A673 (cell line): ENCODE results near the gene NCK1. TPM values are rescaled to one million over a fixed set of nuclear protein-coding genes. Genes with fewer than 3 reads are reported as not detected.

Source experiments
- BruUV-seq: library from RNA; stranded (reverse); fragments of 400-500 nt; replicated peaks from 2 replicates; lab custom pipeline; 2021; lab: Mats Ljungman, UMichigan
- CTCF ChIA-PET: fragments of 300-600 bp; sonication (Branson Sonifier 250); formaldehyde crosslinking; loops from one replicate; lab custom pipeline; 2022; ENCODE audit warnings: antibody characterized with exemption; lab: Charles Lee
- POLR2A ChIA-PET: fragments of 300-600 bp; sonication (Branson Sonifier 250); formaldehyde crosslinking; loops from one replicate; lab custom pipeline; 2022; ENCODE audit warnings: antibody characterized with exemption; ENCODE audit not compliant: low non-redundant PET; lab: Charles Lee
- DNase-seq: peaks from one replicate; pipeline ENCODE4 v3.0.0-alpha.2; 2015; ENCODE audit warnings: low spot score
- H3K27ac ChIP-seq: fragments of 200-600 bp; sonication (generic); 2 replicates; pipeline ENCODE4 v1.5.1; 2016; ENCODE audit warnings: mixed run types, low read depth, mild to moderate bottlenecking, mixed read lengths, antibody characterized with exemption, low read length; ENCODE audit not compliant: poor library complexity, severe bottlenecking
- H3K27me3 ChIP-seq: fragments of 200-600 bp; sonication (generic); replicated peaks from 2 replicates; pipeline ENCODE4 v1.6.1; 2017; ENCODE audit warnings: mixed run types, low read depth, mild to moderate bottlenecking, mixed read lengths, antibody characterized with exemption, low read length; ENCODE audit not compliant: insufficient read depth, poor library complexity
- H3K36me3 ChIP-seq: fragments of 200-600 bp; sonication (generic); 2 replicates; pipeline ENCODE4 v1.6.1; 2016; ENCODE audit warnings: mixed run types, mild to moderate bottlenecking, mixed read lengths, antibody characterized with exemption, low read length; ENCODE audit not compliant: insufficient read depth, poor library complexity, severe bottlenecking
- H3K4me1 ChIP-seq: fragments of 200-600 bp; sonication (generic); 2 replicates; pipeline ENCODE4 v1.6.1; 2017; ENCODE audit warnings: mixed run types, mild to moderate bottlenecking, mixed read lengths, antibody characterized with exemption, low read length; ENCODE audit not compliant: insufficient read depth, poor library complexity, severe bottlenecking
- H3K4me3 ChIP-seq: fragments of 200-600 bp; sonication (generic); 2 replicates; pipeline ENCODE4 v1.5.1; 2016; ENCODE audit warnings: low read depth, mixed run types, mild to moderate bottlenecking, mixed read lengths, low read length; ENCODE audit not compliant: poor library complexity, severe bottlenecking
- H3K9me3 ChIP-seq: fragments of 200-600 bp; sonication (generic); 2 replicates; pipeline ENCODE4 v1.6.1; 2016; ENCODE audit warnings: mixed run types, low read depth, mild to moderate bottlenecking, mixed read lengths, antibody characterized with exemption, low read length; ENCODE audit not compliant: poor library complexity, severe bottlenecking
- CTCF ChIP-seq: fragments of 300-800, 200-600 bp; sonication (generic); conservative IDR thresholded peaks from 2 replicates; pipeline ENCODE4 v1.5.1; 2017; ENCODE audit warnings: low read depth, mild to moderate bottlenecking, antibody characterized with exemption, low read length, moderate library complexity, mixed read lengths
- EZH2 ChIP-seq: fragments of 200-600 bp; sonication (generic); IDR thresholded peaks from 2 replicates; pipeline ENCODE4 v1.6.1; 2017; ENCODE audit warnings: borderline replicate concordance, low read depth, mild to moderate bottlenecking, mixed read lengths, antibody characterized with exemption, low read length; ENCODE audit not compliant: poor library complexity, severe bottlenecking
- intact Hi-C: fragments of 100-400 bp; cut with micrococcal nuclease; formaldehyde crosslinking; loops from one replicate; pipeline ENCODE4 v1.10.0; 2022; ENCODE audit not compliant: unreplicated experiment
- total RNA-seq: library from RNA; stranded (reverse); gene quantifications from 2 replicates; pipeline ENCODE4 v1.2.3, GENCODE V29; 2021

Gene NCK1
- total RNA-seq, 1 experiment from 2014 or later: 50.2 TPM

- BruUV-seq: no TSS peak
These were observed 43.5 kb downstream of the NCK1 start for GRCh38 chr3:136905549-136905948.

GRCh38 chr3:136906725-136907124, 44.7 kb downstream of the NCK1 start:
- Histone ChIP-seq H3K4me3 (no peak overlapping the region), H3K9me3 (peaks cover 30% of the 10 kb centered on the region), H3K27me3 (no peaks in the 10 kb centered on the region), H3K27ac (no peak overlapping the region), H3K4me1 (peaks cover 46% of the 10 kb centered on the region), H3K36me3 (no peaks in the 10 kb centered on the region)
- CTCF ChIA-PET: no interaction called here
- BruUV-seq: no TSS peak
- POLR2A ChIA-PET: interaction anchor here (0.6 kb wide), 1 partner anchor 38 kb away, joined by 3 read pairs; no protein-coding TSS in a partner anchor
- no peak for DNase-seq
- no peak for TF ChIP-seq EZH2
- TF ChIP-seq CTCF: no peak
- intact Hi-C loops: no loop called here

More at GRCh38 chr3:136905549-136905948, 43.5 kb downstream of the NCK1 start:
- ChIA-PET POLR2A (no interaction called here), CTCF (no interaction called here)
- no peak for TF ChIP-seq EZH2
- TF ChIP-seq CTCF: no peak
- peaks cover 4% of the 10 kb centered on the region for H3K36me3 ChIP-seq
- DNase-seq: no peak
- no peak overlapping the region for H3K27ac ChIP-seq
- intact Hi-C loops: no loop called here
- peaks cover 23% of the 10 kb centered on the region for H3K9me3 ChIP-seq
- H3K27me3 ChIP-seq: no peaks in the 10 kb centered on the region
- H3K4me3 ChIP-seq: no peak overlapping the region
- H3K4me1 ChIP-seq: peaks cover 53% of the 10 kb centered on the region

- Histone ChIP-seq H3K27me3 (no peaks in the 10 kb centered on the region), H3K4me1 (peaks cover 31% of the 10 kb centered on the region), H3K4me3 (no peak overlapping the region), H3K9me3 (peaks cover 34% of the 10 kb centered on the region), H3K36me3 (no peaks in the 10 kb centered on the region), H3K27ac (no peak overlapping the region)
- ChIA-PET POLR2A (no interaction called here), CTCF (no interaction called here)
- intact Hi-C loops: no loop called here
- BruUV-seq: no TSS peak
- TF ChIP-seq CTCF (no peak), EZH2 (no peak)
- DNase-seq: no peak
These were observed 46.3 kb downstream of the NCK1 start for GRCh38 chr3:136908297-136908696.
